CD8-positive, alpha-beta memory T cell (primary cell): ENCODE data around the gene IQUB. TPM values are rescaled to one million over a fixed set of nuclear protein-coding genes. Genes with fewer than 3 reads are reported as not detected.

Experiments used
- CTCF ChIA-PET: fragments of 350-600 bp; sonication (Branson Sonifier 250); formaldehyde crosslinking; loops from one replicate; lab custom pipeline; 2021; ENCODE audit warnings: antibody characterized with exemption; lab: Charles Lee
- POLR2A ChIA-PET: fragments of 350-600 bp; sonication (Branson Sonifier 250); formaldehyde crosslinking; loops from one replicate; lab custom pipeline; 2021; ENCODE audit warnings: antibody characterized with exemption; lab: Charles Lee
- DNase-seq, 5 donors: peaks; one replicate each; pipeline versions ENCODE4 v3.0.0 to v3.0.0-alpha.2; 2020 to 2022; ENCODE audit warnings: mixed read lengths in 1 of 5
- H3K27ac ChIP-seq: one replicate; pipeline ENCODE4 v1.7.0; 2013; ENCODE audit warnings: low read depth, mild to moderate bottlenecking, low read length, moderate library complexity
- H3K27me3 ChIP-seq: 2 replicates; pipeline ENCODE4 v1.7.0; 2013; ENCODE audit warnings: low read length, mild to moderate bottlenecking; ENCODE audit not compliant: insufficient read depth, poor library complexity, severe bottlenecking
- H3K36me3 ChIP-seq: 2 replicates; pipeline ENCODE4 v1.7.0; 2013; ENCODE audit warnings: mild to moderate bottlenecking, low read length, moderate library complexity; ENCODE audit not compliant: insufficient read depth
- H3K4me1 ChIP-seq: 2 replicates; pipeline ENCODE4 v1.7.0; 2013; ENCODE audit warnings: mild to moderate bottlenecking, low read length, moderate library complexity; ENCODE audit not compliant: insufficient read depth
- H3K4me3 ChIP-seq: 2 replicates; pipeline ENCODE4 v1.7.0; 2013; ENCODE audit warnings: mild to moderate bottlenecking, low read length
- H3K9me3 ChIP-seq: 2 replicates; pipeline ENCODE4 v1.7.0; 2013; ENCODE audit warnings: mild to moderate bottlenecking, low read length
- H3K27ac Mint-ChIP-seq, 8 donors: one replicate each; pipeline ENCODE4 v1.8.0; 2020 to 2021; ENCODE audit warnings: mixed read lengths in 8 of 8, mild to moderate bottlenecking in 6 of 8, inconsistent platforms in 3 of 8, moderate library complexity in 3 of 8
- H3K27me3 Mint-ChIP-seq, 2 donors: one replicate each; pipeline ENCODE4 v1.8.0; 2020 to 2021; ENCODE audit warnings: mixed read lengths in 2 of 2, mild to moderate bottlenecking in 1 of 2, moderate library complexity in 1 of 2
- H3K36me3 Mint-ChIP-seq, 3 donors: one replicate each; pipeline ENCODE4 v1.8.0; 2020 to 2021; ENCODE audit warnings: mixed read lengths in 3 of 3, inconsistent platforms in 1 of 3, mild to moderate bottlenecking in 1 of 3
- H3K4me1 Mint-ChIP-seq, 3 donors: one replicate each; pipeline ENCODE4 v1.8.0; 2020 to 2021; ENCODE audit warnings: mixed read lengths in 3 of 3, inconsistent platforms in 1 of 3, mild to moderate bottlenecking in 1 of 3
- H3K4me3 Mint-ChIP-seq, 7 donors: one replicate each; pipeline ENCODE4 v1.8.0; 2020 to 2021; ENCODE audit warnings: mixed read lengths in 7 of 7, mild to moderate bottlenecking in 6 of 7, moderate library complexity in 4 of 7, inconsistent platforms in 2 of 7
- H3K9me3 Mint-ChIP-seq, 5 donors: one replicate each; pipeline ENCODE4 v1.8.0; 2020 to 2022; ENCODE audit warnings: mixed read lengths in 5 of 5, mild to moderate bottlenecking in 3 of 5, moderate library complexity in 2 of 5, inconsistent platforms in 1 of 5
- polyA plus RNA-seq: library from polyadenylated mRNA; unstranded; fragments of 300-500 nt; fragmentation: Illumina TruSeq; gene quantifications from one replicate; pipeline ENCODE4 v1.2.3, GENCODE V29; 2021
- total RNA-seq, 2 experiments: library from RNA; stranded (reverse); gene quantifications; one replicate each; pipeline ENCODE4 v1.2.3, GENCODE V29; 2021

The IQUB gene
- total and polyA plus RNA-seq, 3 experiments from 2014 or later = 0.08 TPM; not detected in 2

GRCh38 chr7:123499211-123499970 is 35.0 kb downstream of the IQUB start:
- DNase-seq = no peak
- Histone ChIP-seq H3K4me3 (no peak overlapping the region), H3K27ac (no peak overlapping the region), H3K9me3 (no peaks in the 10 kb centered on the region), H3K4me1 (no peaks in the 10 kb centered on the region), H3K36me3 (no peaks in the 10 kb centered on the region), H3K27me3 (peaks cover 6% of the 10 kb centered on the region)
- H3K4me3 Mint-ChIP-seq = no peak overlapping the region
- H3K36me3 Mint-ChIP-seq = peaks cover 0 to 5% (median 0%) of the 10 kb centered on the region in 3 donors
- ChIA-PET CTCF (no interaction called here), POLR2A (no interaction called here)
- H3K27ac Mint-ChIP-seq = no peak overlapping the region
- H3K9me3 Mint-ChIP-seq = peaks cover 0 to 4% (median 2%) of the 10 kb centered on the region in 5 donors
- peaks cover 16 to 61% of the 10 kb centered on the region in 2 donors for H3K27me3 Mint-ChIP-seq
- no peaks in the 10 kb centered on the region for H3K4me1 Mint-ChIP-seq

GRCh38 chr7:123498601-123499000 is 35.8 kb downstream of the IQUB start:
- Histone ChIP-seq H3K4me3 (no peak overlapping the region), H3K36me3 (no peaks in the 10 kb centered on the region), H3K27ac (no peak overlapping the region), H3K9me3 (no peaks in the 10 kb centered on the region), H3K4me1 (no peaks in the 10 kb centered on the region), H3K27me3 (peaks cover 6% of the 10 kb centered on the region)
- POLR2A ChIA-PET = no interaction called here
- Mint-ChIP-seq H3K27me3 (peaks cover 16 to 60% of the 10 kb centered on the region in 2 donors), H3K4me1 (peaks cover 0 to 4% (median 2%) of the 10 kb centered on the region in 3 donors), H3K36me3 (no peaks in the 10 kb centered on the region), H3K27ac (no peak overlapping the region), H3K4me3 (no peak overlapping the region), H3K9me3 (no peaks in the 10 kb centered on the region)
- CTCF ChIA-PET = no interaction called here
- DNase-seq = no peak

DNA sequence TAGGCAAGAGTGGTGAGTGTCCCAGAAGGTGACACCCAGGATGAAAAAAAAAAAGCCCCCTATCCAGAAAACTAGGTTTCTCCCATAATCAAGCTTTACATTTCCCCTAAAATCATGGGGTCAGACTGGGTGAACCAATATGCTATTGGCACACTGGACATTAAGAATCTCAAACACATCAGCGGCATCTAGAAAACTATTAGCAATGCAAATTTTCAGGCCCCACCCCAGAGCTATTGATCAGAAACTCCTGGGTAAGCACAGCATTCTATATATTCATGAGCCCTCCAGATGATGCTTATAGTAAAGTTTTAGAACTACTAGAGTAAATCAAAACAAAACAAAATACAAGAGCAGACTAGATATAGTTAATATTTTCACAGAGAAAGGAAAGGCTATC is 36.4 kb downstream of the IQUB start:
- no peaks in the 10 kb centered on the region for H3K36me3 ChIP-seq
- no peak overlapping the region for H3K4me3 Mint-ChIP-seq
- ChIA-PET CTCF (interaction anchor here (1.5 kb wide), 1 partner anchor 37 kb away, joined by 7 read pairs; no protein-coding TSS in a partner anchor), POLR2A (no interaction called here)
- peaks cover 0 to 4% (median 2%) of the 10 kb centered on the region in 3 donors for H3K4me1 Mint-ChIP-seq
- no peak overlapping the region for H3K27ac ChIP-seq
- DNase-seq = no peak
- H3K27me3 Mint-ChIP-seq = peaks cover 16 to 60% of the 10 kb centered on the region in 2 donors
- no peaks in the 10 kb centered on the region for H3K9me3 Mint-ChIP-seq
- H3K36me3 Mint-ChIP-seq = no peaks in the 10 kb centered on the region
- no peak overlapping the region for H3K4me3 ChIP-seq
- peaks cover 6% of the 10 kb centered on the region for H3K27me3 ChIP-seq
- H3K4me1 ChIP-seq = no peaks in the 10 kb centered on the region
- no peak overlapping the region for H3K27ac Mint-ChIP-seq
- H3K9me3 ChIP-seq = no peaks in the 10 kb centered on the region

GRCh38 chr7:123494193-123494796 is 40.1 kb downstream of the IQUB start:
- Histone ChIP-seq H3K36me3 (no peaks in the 10 kb centered on the region), H3K27me3 (peaks cover 6% of the 10 kb centered on the region), H3K27ac (no peak overlapping the region), H3K4me1 (no peaks in the 10 kb centered on the region), H3K4me3 (no peak overlapping the region), H3K9me3 (no peaks in the 10 kb centered on the region)
- Mint-ChIP-seq H3K9me3 (peaks cover 0 to 2% (median 0%) of the 10 kb centered on the region in 5 donors), H3K27me3 (peaks cover 3 to 38% of the 10 kb centered on the region in 2 donors), H3K27ac (no peak overlapping the region), H3K4me1 (peaks cover 0 to 4% (median 2%) of the 10 kb centered on the region in 3 donors), H3K4me3 (no peak overlapping the region), H3K36me3 (no peaks in the 10 kb centered on the region)
- peak in 2 of 5 donors; percentile 9 to 27 for DNase-seq
- CTCF ChIA-PET = interaction anchor here (0.7 to 2.5 kb wide), 16 partner anchors 9 to 375 kb away, joined by 3 to 14 read pairs (median 4); partner anchors contain the start of genes IQUB and NDUFA5
- POLR2A ChIA-PET = no interaction called here

DNA sequence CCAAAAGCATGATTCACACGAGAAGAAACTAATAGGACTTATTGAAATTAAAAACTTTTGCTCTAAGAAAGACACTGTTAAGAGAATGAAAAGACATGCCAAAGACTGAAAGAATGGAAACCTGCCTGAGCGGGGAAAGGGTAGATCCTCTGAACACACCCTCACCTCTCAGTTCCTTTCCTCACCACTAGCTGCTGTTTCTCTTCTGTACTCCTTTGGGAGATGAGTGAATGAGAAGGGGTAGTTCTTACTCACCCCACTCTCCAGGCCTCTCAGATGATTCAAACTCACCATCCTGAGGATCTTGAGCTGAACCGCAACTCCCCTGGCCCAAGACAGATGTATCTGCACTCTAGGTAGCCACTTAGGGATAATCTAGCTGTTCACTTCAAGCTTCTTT is 41.9 kb downstream of the IQUB start:
- H3K27ac ChIP-seq = no peak overlapping the region
- H3K27ac Mint-ChIP-seq = peak overlapping the region in 1 of 8 donors; percentile 48
- H3K4me3 ChIP-seq = no peak overlapping the region
- H3K27me3 Mint-ChIP-seq = peaks cover 0 to 30% of the 10 kb centered on the region in 2 donors
- peaks cover under 1% of the 10 kb centered on the region for H3K27me3 ChIP-seq
- H3K4me1 ChIP-seq = no peaks in the 10 kb centered on the region
- POLR2A ChIA-PET = no interaction called here
- H3K36me3 Mint-ChIP-seq = no peaks in the 10 kb centered on the region
- CTCF ChIA-PET = no interaction called here
- no peaks in the 10 kb centered on the region for H3K36me3 ChIP-seq
- DNase-seq = no peak
- no peak overlapping the region for H3K4me3 Mint-ChIP-seq
- no peaks in the 10 kb centered on the region for H3K9me3 ChIP-seq
- H3K9me3 Mint-ChIP-seq = peaks cover 0 to 2% (median 0%) of the 10 kb centered on the region in 5 donors
- H3K4me1 Mint-ChIP-seq = peaks cover 0 to 4% (median 2%) of the 10 kb centered on the region in 3 donors

- Mint-ChIP-seq H3K4me1 (no peaks in the 10 kb centered on the region), H3K9me3 (peaks cover 0 to 2% (median 0%) of the 10 kb centered on the region in 5 donors), H3K36me3 (no peaks in the 10 kb centered on the region)
These were observed 48.7 kb downstream of the IQUB start for GRCh38 chr7:123485721-123486120.

GRCh38 chr7:123485187-123485586 is 49.2 kb downstream of the IQUB start:
- Mint-ChIP-seq H3K4me3 (no peak overlapping the region), H3K27ac (no peak overlapping the region), H3K9me3 (peaks cover 0 to 2% (median 0%) of the 10 kb centered on the region in 5 donors), H3K27me3 (peaks cover 0 to 37% of the 10 kb centered on the region in 2 donors), H3K4me1 (no peaks in the 10 kb centered on the region), H3K36me3 (no peaks in the 10 kb centered on the region)
- no peak overlapping the region for H3K4me3 ChIP-seq
- H3K27ac ChIP-seq = no peak overlapping the region
- no peaks in the 10 kb centered on the region for H3K27me3 ChIP-seq
- no peak for DNase-seq
- ChIA-PET POLR2A (no interaction called here), CTCF (no interaction called here)
- no peaks in the 10 kb centered on the region for H3K9me3 ChIP-seq
- H3K4me1 ChIP-seq = no peaks in the 10 kb centered on the region
- H3K36me3 ChIP-seq = no peaks in the 10 kb centered on the region

More at GRCh38 chr7:123485721-123486120, 48.7 kb downstream of the IQUB start:
- DNase-seq = no peak
- H3K36me3 ChIP-seq = no peaks in the 10 kb centered on the region
- no peaks in the 10 kb centered on the region for H3K27me3 ChIP-seq
- Mint-ChIP-seq H3K27ac (no peak overlapping the region), H3K4me3 (no peak overlapping the region), H3K27me3 (peaks cover 0 to 37% of the 10 kb centered on the region in 2 donors)
- no peak overlapping the region for H3K27ac ChIP-seq
- H3K4me3 ChIP-seq = no peak overlapping the region
- ChIA-PET CTCF (no interaction called here), POLR2A (no interaction called here)
- H3K4me1 ChIP-seq = no peaks in the 10 kb centered on the region
- H3K9me3 ChIP-seq = no peaks in the 10 kb centered on the region

DNA sequence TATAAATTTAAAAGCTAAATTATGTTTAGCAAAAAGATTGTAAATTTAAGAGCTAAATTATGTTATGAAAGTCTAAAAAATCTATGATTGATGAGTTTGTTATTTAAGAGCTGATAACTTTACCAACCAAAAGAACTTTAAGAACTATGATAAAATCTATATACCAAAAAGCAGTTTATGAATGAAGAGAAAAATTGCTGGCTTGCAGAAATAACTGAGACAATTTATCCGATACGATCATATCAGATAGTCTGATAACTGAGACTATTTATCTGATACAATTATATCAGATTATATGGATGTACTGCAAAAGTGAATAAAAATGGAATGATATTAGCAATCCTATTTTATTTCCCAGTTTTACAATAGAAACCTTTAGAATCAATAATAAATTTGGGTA is 50.2 kb downstream of the IQUB start:
- H3K4me3 ChIP-seq = no peak overlapping the region
- DNase-seq = no peak
- H3K27ac ChIP-seq = no peak overlapping the region
- no peaks in the 10 kb centered on the region for H3K9me3 Mint-ChIP-seq
- H3K4me3 Mint-ChIP-seq = no peak overlapping the region
- H3K27me3 ChIP-seq = no peaks in the 10 kb centered on the region
- ChIA-PET POLR2A (no interaction called here), CTCF (no interaction called here)
- H3K27ac Mint-ChIP-seq = no peak overlapping the region
- H3K36me3 Mint-ChIP-seq = no peaks in the 10 kb centered on the region
- no peaks in the 10 kb centered on the region for H3K4me1 Mint-ChIP-seq
- no peaks in the 10 kb centered on the region for H3K36me3 ChIP-seq
- H3K9me3 ChIP-seq = no peaks in the 10 kb centered on the region
- H3K4me1 ChIP-seq = no peaks in the 10 kb centered on the region
- H3K27me3 Mint-ChIP-seq = peaks cover 4 to 42% of the 10 kb centered on the region in 2 donors
